Left hindlimb (tissue), 1 donor: ENCODE measurements around the gene ZNF543.
"Not testable (repeated sequence)": the region's sequence is repeated elsewhere in the genome, so short reads cannot be mapped to it uniquely, and the experiment has no call there.

Source experiments
- DNase-seq: peaks from one replicate; pipeline ENCODE4 v3.0.0-alpha.2; 2018

The ZNF543 gene

DNA sequence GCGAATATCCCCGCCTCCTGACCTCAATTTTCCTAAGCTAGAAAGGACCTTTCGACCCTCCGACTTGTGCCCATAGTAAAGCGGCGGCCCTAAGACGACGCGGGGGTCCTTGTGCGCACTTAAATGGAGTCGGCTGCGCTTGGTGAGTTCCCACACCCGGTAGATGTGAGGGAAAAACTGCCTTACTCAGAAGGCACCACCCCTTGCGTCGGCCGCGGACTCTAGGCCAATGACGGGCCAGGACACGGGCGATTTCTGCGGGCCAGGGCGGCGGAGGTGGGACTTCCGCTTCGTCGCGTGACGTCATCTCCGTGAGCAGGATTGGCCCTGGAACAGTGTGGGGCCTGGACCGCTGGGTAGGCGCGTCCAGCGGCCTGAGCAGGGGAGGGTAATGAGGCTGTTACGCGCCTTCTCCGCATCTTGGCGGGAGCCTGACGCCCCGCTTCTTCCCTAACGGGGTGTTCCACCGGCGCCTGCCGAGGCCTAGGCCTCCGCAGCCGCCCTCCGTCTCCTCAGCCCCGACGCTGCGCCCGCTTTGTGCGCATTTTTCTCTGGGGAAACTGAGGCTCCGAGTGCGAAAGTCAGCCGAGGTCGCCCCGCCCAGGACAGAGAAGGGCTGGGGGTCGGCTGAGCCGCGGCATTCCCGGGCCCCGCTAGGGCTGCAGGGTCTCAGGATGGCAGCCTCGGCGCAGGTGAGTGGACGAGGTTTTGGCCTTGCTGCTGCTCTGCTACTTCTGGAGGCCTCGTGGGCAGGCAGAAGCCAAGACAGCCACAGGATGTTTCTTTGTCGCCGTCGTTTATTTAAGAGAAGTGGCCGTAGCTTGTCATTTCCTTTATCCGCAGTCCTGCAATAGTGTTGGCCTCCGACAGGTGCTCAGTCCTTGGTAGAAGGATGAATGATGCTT lies at the start of gene ZNF543:
Gene ZNF543, plus strand, starts transcription at position 293 of the 905 bp plus-strand sequence. Its CDS starts 382 bp downstream, at position 675.
- peak; percentile 97 for DNase-seq

DNA sequence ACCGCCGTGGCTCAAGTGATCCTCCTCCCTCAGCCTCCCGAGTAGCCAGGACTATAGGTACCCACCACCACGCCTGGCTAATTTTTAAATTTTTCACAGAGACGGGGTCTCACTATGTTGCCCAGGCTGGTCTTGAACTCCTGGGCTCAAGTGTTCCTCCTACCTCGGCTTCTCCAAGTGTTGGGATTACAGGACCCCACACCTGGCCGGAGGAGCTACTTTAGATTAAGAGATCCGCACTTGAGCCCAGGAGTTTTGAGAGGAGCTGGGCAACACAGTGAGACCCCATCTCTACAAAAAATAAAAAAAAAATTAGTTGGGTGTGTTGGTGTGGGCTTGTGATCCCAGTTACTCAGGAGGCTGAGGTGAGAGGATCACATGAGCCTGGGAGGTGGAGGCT lies 49.0 kb upstream of the ZNF543 start:
- DNase-seq = no peak

DNA sequence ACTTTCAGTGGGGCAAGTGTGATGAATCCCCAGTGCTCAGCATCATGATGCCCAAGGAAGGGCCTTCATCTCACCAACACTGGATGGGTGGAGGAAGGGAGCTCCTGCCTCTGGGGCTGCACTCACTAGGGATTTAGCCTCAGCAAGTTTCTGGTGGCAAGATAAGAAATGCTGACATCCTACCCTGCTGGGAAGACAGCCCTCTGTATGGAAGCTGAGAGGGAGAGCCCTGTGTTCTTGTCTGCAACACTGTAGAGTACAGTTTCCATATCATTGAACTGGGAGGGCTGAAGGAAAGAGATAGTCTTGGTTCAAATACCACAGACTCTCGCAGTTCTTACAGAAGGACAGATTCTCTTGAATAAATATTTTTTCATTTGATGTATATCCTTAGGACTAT lies 47.3 kb upstream of the ZNF543 start:
- no peak for DNase-seq

DNA sequence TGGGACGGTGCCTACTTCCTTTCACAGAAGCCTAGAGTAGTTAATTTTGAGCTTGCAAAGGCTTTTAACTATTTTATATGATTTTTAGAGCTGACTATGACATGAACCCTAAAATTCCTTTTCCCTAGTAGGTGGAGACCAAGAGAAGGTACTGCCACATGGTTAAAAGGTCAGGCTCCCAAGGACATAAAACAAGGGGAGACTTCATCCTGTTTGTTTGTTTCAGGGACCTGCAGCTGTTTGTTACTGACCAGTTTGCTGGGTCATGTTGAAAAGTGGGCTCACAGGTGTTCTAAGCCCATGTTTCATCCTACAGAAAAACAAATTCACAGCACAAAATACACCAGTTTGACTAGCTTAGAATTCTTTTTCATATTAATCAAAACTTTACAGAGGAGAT lies 43.8 kb upstream of the ZNF543 start:
- no peak for DNase-seq

DNA sequence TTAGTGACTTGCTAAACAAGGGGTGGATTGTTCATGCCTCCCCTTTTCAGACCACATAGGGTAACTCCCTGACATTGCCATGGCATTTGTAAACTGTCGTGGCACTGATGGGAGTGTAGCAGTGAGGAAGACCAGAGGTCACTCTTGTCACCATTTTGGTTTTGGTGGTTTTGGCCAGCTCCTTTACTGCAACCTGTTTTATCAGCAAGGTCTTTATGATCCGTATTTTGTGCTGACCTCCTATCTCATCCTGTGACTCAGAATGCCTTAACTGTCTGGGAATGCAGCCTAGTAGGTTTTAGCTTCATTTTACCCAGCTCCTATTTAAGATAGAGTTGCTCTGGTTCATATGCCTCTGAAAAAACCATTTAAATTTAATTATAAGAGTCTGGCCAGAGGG lies 41.8 kb upstream of the ZNF543 start:
- not testable (repeated sequence) for DNase-seq

DNA sequence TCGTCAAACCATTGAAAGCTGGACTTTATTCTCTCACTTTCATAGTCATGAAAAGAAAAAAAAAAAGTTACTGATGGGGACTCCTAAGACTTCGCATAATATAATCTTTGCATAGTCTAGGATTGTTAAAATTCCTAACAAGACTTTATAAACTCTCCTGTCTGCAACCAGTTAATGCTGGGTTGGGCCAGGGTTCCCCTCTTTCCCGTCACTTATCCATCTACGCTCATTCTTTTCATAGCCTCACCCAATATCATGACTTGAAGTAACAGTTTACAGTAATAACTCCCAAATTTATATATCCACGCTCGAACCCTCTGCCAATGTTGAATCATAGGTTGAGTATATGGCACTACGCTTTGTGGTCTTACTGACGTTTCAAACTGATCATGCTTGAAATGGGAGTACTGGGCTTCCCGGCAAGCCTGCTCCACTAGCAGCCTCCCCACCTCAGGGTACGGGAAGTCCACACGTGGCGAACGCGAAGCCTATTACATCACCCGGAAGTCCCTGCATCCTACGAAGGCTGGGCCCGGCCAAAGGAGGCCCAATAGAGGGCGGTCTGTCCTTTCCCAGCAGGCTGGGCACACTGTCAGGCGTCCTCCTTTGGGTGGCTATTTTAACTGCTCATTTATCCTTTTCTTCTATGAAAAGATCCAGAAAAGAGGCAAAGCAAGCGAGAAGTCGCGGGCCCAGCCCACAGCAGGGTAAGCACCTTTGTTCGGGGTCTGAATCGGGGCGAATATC lies 40.7 kb upstream of the ZNF543 start:
- DNase-seq = peak; percentile 96

DNA sequence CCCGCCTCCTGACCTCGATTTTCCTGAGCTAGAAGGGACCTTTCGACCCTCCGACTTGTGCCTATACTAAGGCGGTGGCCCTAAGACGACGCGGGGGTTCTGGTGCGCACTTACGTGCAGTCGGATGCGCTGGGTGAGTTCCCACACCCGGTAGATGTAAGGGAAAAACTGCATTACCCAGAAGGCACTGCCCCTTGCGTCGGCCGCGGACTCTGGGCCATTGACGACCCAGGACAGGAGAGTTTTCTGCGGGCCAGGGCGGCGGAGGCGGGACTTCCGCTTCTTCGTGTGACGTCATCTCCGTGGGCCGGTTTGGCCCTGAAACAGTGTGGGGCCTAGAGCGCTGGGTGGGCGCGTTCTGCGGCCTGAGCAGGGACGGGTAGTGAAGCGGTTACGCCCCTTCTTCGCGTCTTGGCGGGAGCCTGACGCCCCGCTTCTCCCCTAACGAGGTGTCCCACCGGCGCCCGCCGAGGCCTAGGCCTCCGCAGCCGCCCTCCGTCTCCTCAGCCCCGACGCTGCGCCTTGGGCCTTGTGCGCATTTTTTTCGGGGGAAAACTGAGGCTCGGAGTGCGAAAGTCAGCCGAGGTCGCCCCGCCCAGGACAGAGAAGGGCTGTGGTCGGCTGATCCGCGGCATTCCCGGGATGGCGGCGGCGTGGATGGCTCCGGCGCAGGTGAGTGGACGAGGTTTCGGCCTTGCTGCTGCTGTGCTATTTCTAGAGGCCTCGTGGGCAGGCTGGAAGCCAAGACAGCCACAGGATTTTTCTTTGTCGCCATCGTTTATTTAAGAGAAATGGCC lies 39.9 kb upstream of the ZNF543 start, which contains the start of gene ZNF460:
Gene ZNF460, plus strand, starts transcription at position 321 of the 797 bp plus-strand sequence. Its CDS starts 322 bp downstream, at position 643.
- peak; percentile 99 for DNase-seq

DNA sequence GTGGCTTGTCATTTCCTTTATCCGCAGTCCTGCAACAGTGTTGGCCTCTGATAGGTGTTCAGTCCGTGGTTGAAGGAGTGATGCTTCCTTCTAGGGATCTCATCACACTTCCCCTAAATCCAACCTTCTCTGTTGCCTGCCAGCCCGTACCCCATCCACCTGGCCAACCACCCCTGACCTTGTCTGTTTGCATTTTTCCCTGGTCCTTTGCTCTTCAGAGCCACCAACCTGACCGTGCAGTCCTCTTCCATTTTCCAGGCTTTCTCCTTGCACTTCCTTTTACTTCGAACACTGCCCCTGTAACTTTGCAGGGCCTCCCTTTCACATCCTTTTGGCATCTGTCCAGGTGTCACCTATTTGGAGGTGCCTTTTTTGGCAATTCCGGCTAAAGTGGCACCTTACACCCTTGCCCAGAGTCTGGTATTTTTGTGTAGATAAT lies 39.3 kb upstream of the ZNF543 start:
- DNase-seq = no peak

DNA sequence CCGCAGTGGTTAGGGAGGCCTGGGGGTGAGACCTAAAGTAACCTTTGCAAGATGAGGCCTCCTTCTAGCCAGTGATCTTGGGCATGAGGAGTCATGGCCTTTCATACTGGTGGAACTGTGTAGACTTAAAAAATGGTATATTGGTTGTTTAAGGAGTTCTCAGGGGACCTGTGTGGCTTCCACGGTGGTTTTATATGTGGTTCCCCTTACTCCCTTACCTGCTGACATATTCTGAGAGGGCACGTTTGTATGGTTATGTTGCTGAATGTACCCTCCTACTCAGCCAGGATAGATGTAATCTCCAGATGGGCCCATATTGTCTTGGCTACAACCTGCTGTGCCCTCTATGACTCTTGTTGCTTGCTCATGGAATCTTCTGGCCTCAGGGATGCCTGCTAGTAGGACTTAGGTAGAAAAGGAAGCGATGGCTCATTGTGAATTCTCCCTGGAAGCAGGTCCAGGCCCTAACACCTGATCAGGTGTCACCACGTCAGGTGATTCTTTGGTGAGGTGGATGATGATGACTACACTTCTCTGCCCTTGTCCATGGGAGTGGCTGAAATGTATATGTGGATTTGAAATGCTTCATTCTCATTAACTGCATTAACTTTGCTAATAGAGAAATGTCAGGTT lies 38.1 kb upstream of the ZNF543 start:
- DNase-seq = no peak

DNA sequence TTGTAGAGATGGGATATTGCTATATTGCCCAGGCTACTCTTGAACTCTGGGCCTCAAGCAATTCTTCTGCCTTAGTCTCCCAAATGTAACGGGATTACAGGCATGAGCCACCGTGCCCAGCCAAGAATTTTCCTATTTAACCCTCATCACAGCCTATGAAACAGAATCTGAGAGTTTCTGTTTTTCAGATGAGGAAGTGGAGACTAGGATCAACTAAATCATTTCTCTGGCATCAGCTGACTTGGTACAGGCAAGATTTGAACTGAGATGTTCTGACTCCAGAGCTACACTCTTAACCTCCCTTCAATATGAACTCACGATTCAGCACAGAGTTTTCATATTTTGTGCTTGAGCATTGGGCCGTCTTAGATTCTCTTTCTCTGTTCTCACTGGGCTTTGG lies 31.9 kb upstream of the ZNF543 start:
- no peak for DNase-seq

DNA sequence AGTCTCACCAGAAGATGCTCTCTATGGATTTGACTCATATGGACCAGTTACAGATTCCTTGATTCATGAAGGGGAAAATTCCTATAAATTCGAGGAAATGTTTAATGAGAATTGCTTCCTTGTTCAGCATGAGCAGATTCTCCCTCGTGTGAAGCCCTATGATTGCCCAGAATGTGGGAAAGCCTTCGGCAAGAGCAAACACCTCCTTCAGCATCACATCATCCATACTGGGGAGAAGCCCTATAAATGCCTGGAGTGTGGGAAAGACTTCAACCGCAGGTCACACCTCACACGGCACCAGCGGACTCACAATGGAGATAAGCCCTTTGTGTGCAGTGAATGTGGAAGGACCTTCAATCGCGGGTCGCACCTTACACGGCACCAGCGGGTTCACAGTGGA lies 29.3 kb upstream of the ZNF543 start:
- no peak for DNase-seq

DNA sequence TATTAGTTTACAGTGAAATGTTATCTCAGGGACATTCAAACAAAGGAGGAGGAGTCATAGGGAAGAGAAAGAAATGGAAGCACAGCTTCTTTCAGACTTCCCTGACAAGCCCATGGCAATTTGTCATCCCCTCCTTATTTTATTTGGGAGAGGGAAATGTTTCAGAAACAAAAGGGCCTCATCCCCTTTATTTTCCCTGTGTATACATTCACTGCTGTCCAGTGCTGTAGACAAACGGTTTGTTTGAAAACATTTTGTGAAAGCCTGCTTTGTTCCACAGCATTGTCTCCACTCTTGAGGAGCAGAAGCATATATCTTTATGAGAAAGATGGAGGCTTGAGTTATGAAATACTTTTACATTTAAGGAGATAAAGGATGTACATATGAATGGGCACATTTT lies 27.7 kb upstream of the ZNF543 start:
- DNase-seq = no peak

DNA sequence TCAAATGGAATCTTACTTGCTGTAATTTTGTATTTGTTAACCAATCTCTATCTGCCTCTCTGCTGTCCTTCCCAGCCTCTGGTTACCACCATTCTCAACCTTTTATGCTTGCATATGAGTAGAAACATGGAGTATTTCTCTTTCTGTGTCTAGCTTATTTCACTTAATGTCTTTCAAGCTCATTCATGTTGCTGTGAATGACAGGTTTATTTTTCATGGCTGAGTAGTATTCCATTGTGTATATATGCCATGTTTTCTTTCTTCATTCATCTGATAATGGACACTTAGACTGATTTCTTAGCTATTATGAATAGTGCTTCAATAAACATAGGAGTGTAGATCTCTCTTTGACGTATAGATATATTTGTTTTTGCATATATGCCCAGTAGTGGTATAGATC lies 26.6 kb upstream of the ZNF543 start:
- DNase-seq = no peak

DNA sequence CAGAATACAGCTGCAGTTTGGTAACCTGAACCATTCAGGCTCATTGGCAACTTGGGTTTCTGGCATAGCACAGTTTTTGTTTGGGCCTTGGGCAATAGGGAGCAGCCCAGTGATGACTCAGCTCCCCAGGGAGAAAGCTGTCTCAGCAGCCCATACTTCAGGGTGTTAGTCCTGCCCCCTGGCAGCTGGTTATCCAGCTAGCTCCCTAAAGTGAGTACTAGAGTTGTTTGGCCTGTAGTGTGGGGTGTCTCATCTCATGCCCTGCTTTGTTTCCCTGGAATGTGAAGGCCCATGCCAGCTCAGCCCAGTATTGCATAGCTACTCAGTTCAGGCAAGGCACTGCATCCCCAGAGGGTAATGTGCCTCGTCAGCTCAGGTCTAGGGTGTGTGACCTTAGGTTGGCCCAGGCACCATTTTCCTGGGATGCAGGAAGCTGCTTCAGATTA lies 18.2 kb upstream of the ZNF543 start:
- no peak for DNase-seq

DNA sequence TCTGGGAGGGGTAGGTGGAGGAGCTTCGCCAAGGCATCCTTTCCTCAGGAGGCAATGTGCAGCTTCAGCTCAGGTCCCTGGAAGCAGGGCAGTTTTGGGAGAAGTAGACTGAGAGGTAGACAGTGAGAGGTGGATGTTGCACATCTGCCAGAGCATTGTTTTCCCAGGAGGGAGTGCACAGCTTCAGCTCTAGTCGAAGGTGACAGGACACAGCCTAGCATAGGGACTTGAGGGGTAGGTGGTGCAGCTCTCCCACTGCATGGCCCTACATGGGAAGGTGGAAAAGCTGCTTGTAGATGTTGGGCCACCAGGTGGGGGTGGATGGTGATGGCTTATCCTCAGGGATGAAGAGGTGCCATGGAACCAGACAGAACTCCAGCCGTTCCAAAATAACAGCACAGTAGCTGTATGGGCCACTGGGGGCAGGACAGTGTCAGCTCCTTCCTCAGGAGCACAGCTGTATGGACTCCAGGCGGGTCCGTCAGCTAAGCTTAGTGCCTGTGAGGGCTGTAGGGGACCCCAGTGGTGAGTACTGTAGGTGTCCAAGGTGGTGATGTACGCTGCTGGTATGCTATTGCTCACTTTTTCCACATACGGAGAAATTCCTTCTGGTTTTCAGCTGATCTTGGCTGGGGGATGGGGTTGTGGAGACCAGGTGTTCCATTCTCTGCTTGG lies 17.4 kb upstream of the ZNF543 start:
- no peak for DNase-seq

DNA sequence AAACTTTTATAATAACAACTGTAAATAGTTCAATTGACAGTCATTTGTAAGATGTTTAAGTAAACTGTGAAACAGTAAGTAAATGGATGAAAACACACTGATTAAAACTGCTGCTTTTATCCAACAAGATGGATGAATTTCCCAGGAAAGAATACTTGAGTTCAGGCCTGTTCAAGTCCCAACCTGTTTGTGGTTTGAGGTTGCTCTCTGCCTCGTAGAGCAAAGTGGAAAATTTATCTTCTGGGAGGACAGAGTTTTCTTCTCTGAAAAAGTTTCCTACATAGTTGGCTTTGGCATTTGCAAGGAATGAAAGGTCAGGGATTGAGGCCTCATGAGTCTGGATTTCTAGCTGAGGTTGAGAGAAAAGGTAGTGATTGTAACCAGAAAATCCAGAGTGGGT lies 15.2 kb upstream of the ZNF543 start:
- DNase-seq = no peak

DNA sequence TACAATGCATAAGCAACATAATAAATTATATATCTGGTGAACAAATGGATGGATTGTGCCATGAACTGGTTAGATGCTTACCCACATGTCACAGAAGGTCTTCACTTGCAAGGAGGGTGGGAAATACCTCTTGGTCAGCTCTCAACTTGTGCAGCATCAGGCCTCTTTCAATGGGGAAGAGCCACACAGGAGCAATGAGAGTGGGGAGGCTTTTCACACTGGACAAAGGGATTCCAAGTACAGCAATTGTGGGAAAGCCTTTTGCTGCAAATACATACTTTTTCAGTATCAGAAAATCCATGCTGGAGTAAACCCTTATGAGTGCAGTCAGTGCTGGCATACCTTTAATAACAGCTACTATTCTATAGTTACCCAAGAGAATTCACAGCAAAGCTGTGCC lies 11.8 kb upstream of the ZNF543 start:
- DNase-seq = no peak

DNA sequence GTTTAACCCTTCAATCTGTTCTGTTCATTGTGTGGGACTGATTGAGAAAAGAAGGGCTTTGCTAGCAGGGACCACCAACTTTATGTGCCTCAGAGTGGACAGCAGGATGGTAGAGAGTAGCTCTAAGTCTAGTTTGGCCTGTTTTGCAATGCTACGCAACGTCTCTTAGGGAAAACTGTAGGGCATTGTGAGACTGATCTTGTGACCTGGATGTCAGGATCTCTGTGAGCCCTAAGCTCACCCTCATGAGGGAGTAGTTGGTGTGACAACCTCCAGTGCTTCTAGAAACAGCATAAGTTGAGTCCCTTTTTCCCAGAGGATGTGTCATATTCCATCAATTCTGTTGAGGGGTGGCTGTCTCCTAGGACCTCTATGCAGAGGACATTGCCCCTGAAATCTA lies 9.5 kb upstream of the ZNF543 start:
- no peak for DNase-seq

DNA sequence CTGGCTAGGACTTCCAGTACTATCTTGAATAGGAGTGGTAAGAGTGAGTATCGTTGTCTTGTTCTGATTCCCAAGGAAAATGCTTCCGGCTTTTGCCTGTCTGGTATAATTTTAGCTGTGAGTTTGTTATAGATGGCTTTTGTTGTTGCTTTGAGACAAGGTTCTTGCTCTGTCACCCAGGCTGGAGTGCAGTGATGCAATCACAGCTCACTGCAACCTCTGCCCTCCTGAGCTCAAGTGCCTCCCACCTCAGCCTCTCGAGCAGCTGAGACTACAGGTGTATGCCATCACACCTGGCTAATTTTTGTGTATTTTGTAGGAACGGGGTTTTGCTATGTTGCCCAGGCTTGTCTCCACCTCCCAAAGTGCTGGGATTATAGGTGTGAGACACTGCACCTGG lies 6.1 kb upstream of the ZNF543 start:
- no peak for DNase-seq

DNA sequence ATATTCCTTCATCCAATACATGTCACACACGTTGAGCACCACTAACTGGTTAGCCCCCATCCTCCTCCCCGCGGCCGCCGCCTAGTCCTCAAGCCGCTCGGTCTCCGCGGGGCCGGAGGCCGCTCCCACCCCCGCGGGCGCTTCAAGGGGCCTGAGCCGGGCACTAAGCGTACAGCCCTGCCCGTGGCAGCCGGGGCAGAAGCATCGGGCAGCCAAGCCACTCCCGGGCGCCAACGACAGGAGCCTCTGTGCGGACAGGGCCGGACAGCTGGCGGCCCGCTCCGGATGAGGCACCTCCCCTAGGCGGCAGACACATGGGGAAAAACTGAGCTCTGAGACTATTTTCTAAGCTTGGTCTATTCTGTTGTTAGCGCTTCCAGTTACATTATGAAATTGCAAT lies 2.8 kb upstream of the ZNF543 start:
- no peak for DNase-seq

DNA sequence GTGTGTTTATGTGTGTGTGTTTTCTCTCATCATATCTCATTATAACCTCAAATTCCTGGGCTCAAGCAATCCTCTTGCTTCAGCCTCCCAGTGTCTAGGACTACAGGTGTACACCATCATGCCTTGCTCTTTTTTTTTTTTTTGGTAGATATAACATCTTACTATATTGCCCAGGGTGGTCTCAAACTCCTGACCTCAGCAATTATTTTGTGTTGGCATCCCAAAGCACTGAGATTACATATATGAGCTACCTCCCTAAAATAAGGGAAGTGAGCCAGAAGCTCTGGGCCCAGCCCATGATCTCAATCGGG lies 448 bp upstream of the ZNF543 start:
- no peak for DNase-seq

DNA sequence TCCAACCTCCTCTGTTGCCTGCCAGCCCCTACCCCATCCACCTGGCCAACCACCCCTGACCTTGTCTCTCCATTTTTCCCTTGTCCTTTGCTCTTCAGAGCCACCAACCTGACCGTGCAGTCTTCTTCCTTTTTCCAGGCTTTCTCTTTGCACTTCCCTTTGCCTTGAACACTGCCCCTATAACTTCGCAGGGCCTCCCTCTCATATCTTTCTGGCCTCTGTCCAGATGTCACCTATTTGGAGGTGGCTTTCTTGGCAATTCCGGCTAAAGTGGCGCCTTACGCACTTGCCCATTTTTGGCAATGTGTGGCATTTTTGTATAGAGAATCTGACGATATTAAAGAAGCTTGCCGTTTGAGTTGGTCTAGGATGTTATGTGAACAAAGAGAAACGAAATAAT lies 844 bp downstream of the ZNF543 start:
- DNase-seq = no peak
